ENCODE results near the gene TIPRL. TPM values are rescaled to one million over a fixed set of nuclear protein-coding genes. Genes with fewer than 3 reads are reported as not detected.

The TIPRL gene
- polyA plus RNA-seq, 1 donor = 35.3 TPM

DNA sequence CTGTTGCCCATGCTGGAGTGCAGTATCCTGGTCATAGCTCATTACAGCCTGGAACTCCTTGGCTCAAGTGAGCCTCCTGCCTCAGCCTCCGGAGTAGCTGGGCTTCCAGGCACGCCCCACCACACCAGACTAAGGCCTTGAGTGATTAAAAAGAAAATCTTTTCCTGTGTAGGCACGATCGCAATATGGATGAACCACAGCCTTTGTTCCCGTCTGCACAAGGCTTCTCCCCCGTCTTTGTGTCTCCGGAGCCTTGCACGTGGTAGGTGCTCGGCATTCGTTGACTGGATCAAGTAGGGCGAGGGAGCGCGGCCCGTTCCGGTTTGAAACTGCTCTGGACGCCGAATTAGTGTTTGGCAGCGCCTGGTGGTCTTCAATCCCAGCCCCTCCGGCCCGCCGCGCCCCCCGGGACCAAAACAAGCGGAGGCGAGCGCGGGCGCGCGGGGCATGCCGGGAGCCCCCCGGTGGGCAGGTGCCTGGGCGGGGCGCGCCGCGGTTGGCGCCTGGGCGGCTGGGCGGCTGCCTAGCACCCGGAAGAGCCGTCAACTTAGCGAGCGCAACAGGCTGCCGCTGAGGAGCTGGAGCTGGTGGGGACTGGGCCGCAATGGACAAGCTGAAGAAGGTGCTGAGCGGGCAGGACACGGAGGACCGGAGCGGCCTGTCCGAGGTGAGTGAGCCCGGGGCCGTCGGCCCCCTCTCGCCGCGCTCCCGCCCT lies 46.9 kb downstream of the TIPRL start, which contains the start of gene SFT2D2:
TSS of gene SFT2D2 (plus strand) at position 529 of the 715 bp plus-strand sequence. CDS start at position 605, 76 bp downstream.
- H3K36me3 ChIP-seq (ENCODE audit: control insufficient read depth, insufficient read depth, low read length) = peaks cover 9% of the 10 kb centered on the region
- peaks cover 18% of the 10 kb centered on the region for H3K4me1 ChIP-seq (ENCODE audit: control insufficient read depth, insufficient read depth, low read length)
- H3K27ac ChIP-seq (ENCODE audit: low read length) = peak within 1 kb of the TSS; percentile 64
- peak; percentile 76 to 92 for DNase-seq
- H3K9me3 ChIP-seq (ENCODE audit: control insufficient read depth, low read depth, low read length) = no peaks in the 10 kb centered on the region
- H3K27me3 ChIP-seq (ENCODE audit: control insufficient read depth, insufficient read depth, low read length) = no peaks in the 10 kb centered on the region
- WGBS (ENCODE audit: insufficient coverage, low lambda C conversion rate) = no CpG with 5 or more reads among the region's 58 CpGs
- peak within 1 kb of the TSS; percentile 95 for H3K4me3 ChIP-seq (ENCODE audit: low read length)

DNA sequence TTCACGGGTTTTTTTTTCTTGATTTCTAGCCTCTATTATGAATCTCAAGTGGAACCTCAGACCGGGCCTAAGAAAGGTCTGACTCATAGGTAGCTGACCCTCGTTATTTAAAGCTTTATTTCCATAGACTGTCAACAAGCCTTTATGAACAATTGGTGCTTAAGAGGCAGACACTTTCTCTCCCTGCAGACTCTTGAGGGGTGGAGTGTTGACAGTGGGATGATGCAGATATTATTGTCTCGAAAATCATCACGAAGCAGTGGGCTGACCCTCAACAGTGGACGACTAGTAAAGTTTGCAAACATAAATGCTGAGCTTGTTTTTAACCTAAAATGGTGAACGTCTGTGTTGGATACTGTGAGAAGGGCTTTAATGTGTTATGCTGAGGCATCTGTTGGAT lies 48.9 kb downstream of the TIPRL start:
- H3K36me3 ChIP-seq (ENCODE audit: control insufficient read depth, insufficient read depth, low read length) = peaks cover 22% of the 10 kb centered on the region
- H3K27me3 ChIP-seq (ENCODE audit: control insufficient read depth, insufficient read depth, low read length) = no peaks in the 10 kb centered on the region
- H3K27ac ChIP-seq (ENCODE audit: low read length) = no peak overlapping the region
- DNase-seq = no peak
- WGBS (ENCODE audit: insufficient coverage, low lambda C conversion rate) = 68% methylated on average over 3 of the region's 7 CpGs
- peaks cover 23% of the 10 kb centered on the region for H3K4me1 ChIP-seq (ENCODE audit: control insufficient read depth, insufficient read depth, low read length)
- H3K9me3 ChIP-seq (ENCODE audit: control insufficient read depth, low read depth, low read length) = no peaks in the 10 kb centered on the region
- no peak overlapping the region for H3K4me3 ChIP-seq (ENCODE audit: low read length)

DNA sequence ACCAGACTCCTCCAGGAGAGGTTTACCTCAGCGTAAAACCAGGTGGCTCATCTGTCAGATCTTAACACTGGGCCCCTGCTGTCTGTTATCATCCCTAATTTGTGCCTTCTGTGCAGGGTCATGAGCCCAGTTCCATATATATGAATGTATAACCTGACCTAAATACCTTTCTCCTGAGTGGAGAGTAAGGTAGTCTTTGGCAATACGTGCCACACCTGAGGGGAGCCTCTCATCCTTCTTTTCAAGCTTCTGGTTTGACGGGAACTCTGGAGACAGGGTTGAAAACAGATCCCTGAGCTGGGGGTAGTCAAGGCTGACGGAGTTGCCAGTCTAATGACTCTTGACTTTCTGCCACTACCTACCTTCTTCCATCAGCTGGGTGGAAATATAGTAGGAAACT lies 51.1 kb downstream of the TIPRL start:
- peaks cover 19% of the 10 kb centered on the region for H3K4me1 ChIP-seq (ENCODE audit: control insufficient read depth, insufficient read depth, low read length)
- no peak for DNase-seq
- no peak overlapping the region for H3K27ac ChIP-seq (ENCODE audit: low read length)
- H3K9me3 ChIP-seq (ENCODE audit: control insufficient read depth, low read depth, low read length) = no peaks in the 10 kb centered on the region
- H3K27me3 ChIP-seq (ENCODE audit: control insufficient read depth, insufficient read depth, low read length) = no peaks in the 10 kb centered on the region
- H3K4me3 ChIP-seq (ENCODE audit: low read length) = no peak overlapping the region
- peaks cover 40% of the 10 kb centered on the region for H3K36me3 ChIP-seq (ENCODE audit: control insufficient read depth, insufficient read depth, low read length)
- WGBS (ENCODE audit: insufficient coverage, low lambda C conversion rate) = no CpG with 5 or more reads among the region's 4 CpGs

DNA sequence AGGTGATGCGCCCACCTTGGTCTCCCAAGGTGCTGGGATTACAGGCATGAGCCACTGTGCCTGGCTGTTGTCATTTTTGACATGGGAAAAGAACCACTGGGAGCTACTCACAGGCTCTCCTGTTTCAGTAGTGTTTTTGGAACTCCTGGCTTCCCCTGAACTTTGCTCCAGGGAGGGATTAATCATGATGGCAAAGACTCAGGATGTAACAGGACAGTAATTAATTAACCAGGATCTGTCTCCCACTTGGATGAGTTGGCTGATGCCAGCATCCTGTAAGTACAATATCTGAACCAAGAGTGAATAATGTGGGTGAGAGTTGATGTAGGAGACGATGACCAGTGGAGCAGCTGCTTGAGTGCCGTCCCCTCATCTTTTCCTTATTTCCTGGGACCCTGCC lies 51.9 kb downstream of the TIPRL start:
- Histone ChIP-seq H3K4me3 (ENCODE audit: low read length) (no peak overlapping the region), H3K27me3 (ENCODE audit: control insufficient read depth, insufficient read depth, low read length) (no peaks in the 10 kb centered on the region), H3K36me3 (ENCODE audit: control insufficient read depth, insufficient read depth, low read length) (peaks cover 44% of the 10 kb centered on the region), H3K4me1 (ENCODE audit: control insufficient read depth, insufficient read depth, low read length) (peaks cover 19% of the 10 kb centered on the region), H3K9me3 (ENCODE audit: control insufficient read depth, low read depth, low read length) (no peaks in the 10 kb centered on the region), H3K27ac (ENCODE audit: low read length) (no peak overlapping the region)
- no peak for DNase-seq
- no CpG with 5 or more reads among the region's 3 CpGs for WGBS (ENCODE audit: insufficient coverage, low lambda C conversion rate)

DNA sequence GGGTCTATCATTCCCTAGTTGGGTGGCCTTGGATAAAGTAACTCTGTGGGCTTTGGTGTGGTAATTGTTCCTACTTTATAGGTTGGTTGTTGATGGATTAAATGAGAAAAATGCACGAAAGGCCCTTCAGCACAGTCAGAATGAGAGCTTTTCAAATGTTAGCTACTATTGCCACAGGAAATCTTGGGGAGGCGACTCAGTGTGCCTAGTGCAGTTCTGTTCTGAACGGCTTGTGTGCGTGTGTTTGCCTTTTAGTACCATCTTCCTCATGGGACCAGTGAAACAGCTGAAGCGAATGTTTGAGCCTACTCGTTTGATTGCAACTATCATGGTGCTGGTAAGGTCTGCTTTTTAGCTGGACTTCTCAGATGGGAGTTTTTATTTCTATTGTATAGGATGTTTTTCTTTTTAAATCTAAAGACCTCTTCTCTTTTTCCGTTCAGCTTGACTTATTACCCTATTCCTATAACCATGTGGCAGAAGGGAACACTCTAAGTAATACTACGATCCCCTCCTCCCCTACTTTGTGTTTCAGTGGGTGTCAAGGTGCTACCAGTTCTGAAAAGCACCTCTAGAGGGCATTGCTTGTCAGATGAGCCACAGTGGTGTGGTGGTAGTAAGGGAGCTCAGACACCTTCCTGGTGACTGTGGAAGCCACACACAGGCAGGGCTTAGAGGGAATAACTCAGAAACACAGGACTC lies 56.2 kb downstream of the TIPRL start:
- Histone ChIP-seq H3K27me3 (ENCODE audit: control insufficient read depth, insufficient read depth, low read length) (no peaks in the 10 kb centered on the region), H3K4me1 (ENCODE audit: control insufficient read depth, insufficient read depth, low read length) (peaks cover 19% of the 10 kb centered on the region), H3K4me3 (ENCODE audit: low read length) (no peak overlapping the region), H3K9me3 (ENCODE audit: control insufficient read depth, low read depth, low read length) (no peaks in the 10 kb centered on the region), H3K36me3 (ENCODE audit: control insufficient read depth, insufficient read depth, low read length) (peaks cover 64% of the 10 kb centered on the region), H3K27ac (ENCODE audit: low read length) (no peak overlapping the region)
- WGBS (ENCODE audit: insufficient coverage, low lambda C conversion rate) = 80% methylated on average over 1 of the region's 8 CpGs
- peak; percentile 15 to 44 for DNase-seq

DNA sequence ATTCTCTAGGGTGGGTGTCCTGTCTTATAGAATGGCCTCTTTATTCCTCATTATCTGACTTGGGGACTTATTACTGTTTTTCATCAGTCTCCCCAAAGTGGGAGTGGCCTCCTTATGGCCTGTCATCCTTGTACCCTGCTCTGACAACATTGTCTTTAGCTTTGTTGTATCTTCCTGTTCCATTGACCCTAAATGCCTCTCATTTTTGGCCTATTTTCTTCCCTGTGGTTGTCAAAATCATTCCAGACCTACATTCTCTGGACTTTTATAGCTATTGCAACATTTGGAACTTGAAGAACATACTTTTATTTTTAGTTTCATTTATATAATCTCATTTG lies 56.8 kb downstream of the TIPRL start:
- H3K36me3 ChIP-seq (ENCODE audit: control insufficient read depth, insufficient read depth, low read length) = peaks cover 65% of the 10 kb centered on the region
- H3K27ac ChIP-seq (ENCODE audit: low read length) = no peak overlapping the region
- H3K9me3 ChIP-seq (ENCODE audit: control insufficient read depth, low read depth, low read length) = no peaks in the 10 kb centered on the region
- no peak overlapping the region for H3K4me3 ChIP-seq (ENCODE audit: low read length)
- peak in 1 of 2 donors; percentile 18 for DNase-seq
- no peaks in the 10 kb centered on the region for H3K27me3 ChIP-seq (ENCODE audit: control insufficient read depth, insufficient read depth, low read length)
- H3K4me1 ChIP-seq (ENCODE audit: control insufficient read depth, insufficient read depth, low read length) = peaks cover 16% of the 10 kb centered on the region

DNA sequence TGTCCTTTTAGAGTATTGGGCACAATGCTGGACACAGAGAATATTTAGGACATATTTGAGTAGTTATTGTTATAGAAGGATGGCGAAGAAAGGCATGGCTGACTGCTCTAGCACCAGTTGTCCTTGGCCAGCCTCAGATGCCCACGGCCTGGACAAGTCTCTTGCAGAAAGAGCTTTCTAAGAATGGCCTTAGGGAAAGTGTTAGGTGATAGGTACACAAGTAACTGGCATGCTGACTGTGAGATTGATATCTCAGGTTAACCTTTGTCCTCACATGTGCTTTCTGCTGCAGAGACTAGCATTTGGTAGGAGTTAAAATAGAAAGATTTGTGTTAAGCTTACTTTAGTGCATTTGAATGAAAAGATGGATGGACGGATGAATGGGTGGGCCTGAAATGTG lies 57.2 kb downstream of the TIPRL start:
- Histone ChIP-seq H3K27ac (ENCODE audit: low read length) (no peak overlapping the region), H3K4me3 (ENCODE audit: low read length) (no peak overlapping the region), H3K4me1 (ENCODE audit: control insufficient read depth, insufficient read depth, low read length) (peaks cover 12% of the 10 kb centered on the region), H3K36me3 (ENCODE audit: control insufficient read depth, insufficient read depth, low read length) (peaks cover 65% of the 10 kb centered on the region), H3K9me3 (ENCODE audit: control insufficient read depth, low read depth, low read length) (no peaks in the 10 kb centered on the region), H3K27me3 (ENCODE audit: control insufficient read depth, insufficient read depth, low read length) (no peaks in the 10 kb centered on the region)
- no CpG with 5 or more reads among the region's 3 CpGs for WGBS (ENCODE audit: insufficient coverage, low lambda C conversion rate)
- DNase-seq = peak; percentile 24 to 30

DNA sequence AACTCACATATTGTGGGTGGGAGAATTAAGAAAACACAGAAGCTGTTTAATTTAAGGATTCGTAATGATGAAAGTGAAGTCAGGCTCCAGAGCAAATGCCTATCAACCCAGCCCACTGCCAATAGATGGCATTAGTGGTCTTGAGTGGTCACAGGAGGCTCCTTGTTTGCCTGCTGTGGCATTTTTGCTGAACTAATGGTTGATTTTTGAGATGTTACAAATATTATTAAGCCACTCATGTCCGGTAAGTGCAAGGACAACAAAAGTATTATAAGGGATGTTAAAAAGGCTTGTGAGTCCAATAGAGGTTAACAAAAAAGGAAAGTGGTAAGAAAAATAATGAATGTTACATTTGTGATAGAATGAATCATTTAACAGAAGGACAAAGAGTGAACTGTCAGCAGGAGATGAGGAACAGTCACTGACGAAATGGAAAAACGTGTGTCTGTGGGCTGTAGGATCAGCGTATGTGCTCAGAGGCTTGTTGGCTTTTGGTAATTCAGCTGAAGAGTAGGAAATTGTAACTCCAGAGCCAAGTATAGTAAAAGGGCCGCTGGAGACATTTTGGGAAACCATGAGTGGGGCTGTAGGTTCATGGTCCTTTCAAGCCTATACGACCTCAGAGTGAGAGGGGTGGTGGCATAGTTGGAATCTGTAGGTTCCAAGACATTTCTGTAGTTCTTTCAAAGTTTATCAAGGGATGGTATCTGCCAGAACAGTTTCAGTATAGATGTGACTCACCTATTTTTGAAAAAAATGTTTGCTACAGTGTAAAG lies 58.3 kb downstream of the TIPRL start:
- Histone ChIP-seq H3K4me3 (ENCODE audit: low read length) (no peak overlapping the region), H3K9me3 (ENCODE audit: control insufficient read depth, low read depth, low read length) (no peaks in the 10 kb centered on the region), H3K36me3 (ENCODE audit: control insufficient read depth, insufficient read depth, low read length) (peaks cover 62% of the 10 kb centered on the region), H3K4me1 (ENCODE audit: control insufficient read depth, insufficient read depth, low read length) (peaks cover 10% of the 10 kb centered on the region), H3K27me3 (ENCODE audit: control insufficient read depth, insufficient read depth, low read length) (no peaks in the 10 kb centered on the region), H3K27ac (ENCODE audit: low read length) (no peak overlapping the region)
- 87% methylated on average over 4 of the region's 7 CpGs for WGBS (ENCODE audit: insufficient coverage, low lambda C conversion rate)
- DNase-seq = no peak

DNA sequence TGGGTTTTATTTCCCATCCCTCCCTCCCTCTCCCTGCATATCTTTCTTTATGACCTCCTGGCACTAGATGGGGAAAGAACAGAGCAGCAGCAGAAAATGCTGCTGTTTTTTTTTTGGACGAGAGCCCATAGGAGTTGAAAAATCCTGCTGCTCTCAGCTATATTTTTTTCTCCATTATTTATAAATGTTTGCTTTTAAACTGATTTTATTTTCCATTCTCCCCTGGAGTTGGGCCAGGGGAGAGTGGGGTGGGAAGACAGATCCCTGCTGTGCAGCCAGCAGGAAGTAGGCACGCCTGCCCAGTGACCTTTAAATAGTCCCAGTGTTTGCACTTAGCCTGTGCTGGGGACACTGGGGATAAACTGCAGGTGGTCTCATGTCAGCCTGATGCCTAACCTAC lies 64.4 kb downstream of the TIPRL start:
- Histone ChIP-seq H3K27me3 (ENCODE audit: control insufficient read depth, insufficient read depth, low read length) (no peaks in the 10 kb centered on the region), H3K4me3 (ENCODE audit: low read length) (no peak overlapping the region), H3K27ac (ENCODE audit: low read length) (no peak overlapping the region), H3K9me3 (ENCODE audit: control insufficient read depth, low read depth, low read length) (no peaks in the 10 kb centered on the region), H3K36me3 (ENCODE audit: control insufficient read depth, insufficient read depth, low read length) (peaks cover 58% of the 10 kb centered on the region), H3K4me1 (ENCODE audit: control insufficient read depth, insufficient read depth, low read length) (no peaks in the 10 kb centered on the region)
- DNase-seq = no peak
- WGBS (ENCODE audit: insufficient coverage, low lambda C conversion rate) = no CpG with 5 or more reads among the region's 2 CpGs

DNA sequence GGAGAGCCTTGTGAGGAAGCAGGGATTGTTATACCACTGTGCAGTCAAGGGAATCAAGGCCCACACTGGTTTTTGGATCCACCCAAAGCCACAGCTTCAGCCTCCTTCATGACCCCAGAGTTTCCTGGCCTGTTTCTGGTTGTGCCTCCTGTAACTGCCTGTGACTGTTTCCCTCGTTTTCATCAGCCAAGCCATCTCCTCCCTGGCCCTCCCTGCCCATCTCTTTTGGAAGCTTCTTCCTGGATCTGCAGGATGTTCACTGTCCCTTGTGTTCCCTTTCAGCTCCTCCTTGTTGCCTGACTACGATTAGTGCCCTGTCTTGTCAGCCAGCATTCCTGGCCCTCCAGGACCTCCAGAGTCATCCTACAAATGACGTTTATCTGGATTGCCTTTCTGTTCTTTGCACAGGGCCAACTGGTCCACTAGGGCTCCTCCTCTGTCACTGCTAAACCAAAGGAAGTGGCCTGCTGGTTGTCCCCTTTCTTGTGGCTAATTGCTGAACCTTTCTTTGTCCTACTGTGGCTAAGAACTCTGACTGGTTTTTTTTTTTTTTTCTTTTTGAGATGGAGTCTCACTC lies 65.0 kb downstream of the TIPRL start:
- H3K9me3 ChIP-seq (ENCODE audit: control insufficient read depth, low read depth, low read length) = no peaks in the 10 kb centered on the region
- H3K4me3 ChIP-seq (ENCODE audit: low read length) = no peak overlapping the region
- H3K4me1 ChIP-seq (ENCODE audit: control insufficient read depth, insufficient read depth, low read length) = no peaks in the 10 kb centered on the region
- no peak overlapping the region for H3K27ac ChIP-seq (ENCODE audit: low read length)
- WGBS (ENCODE audit: insufficient coverage, low lambda C conversion rate) = no CpG with 5 or more reads among the region's 3 CpGs
- DNase-seq = no peak
- peaks cover 53% of the 10 kb centered on the region for H3K36me3 ChIP-seq (ENCODE audit: control insufficient read depth, insufficient read depth, low read length)
- no peaks in the 10 kb centered on the region for H3K27me3 ChIP-seq (ENCODE audit: control insufficient read depth, insufficient read depth, low read length)

All from large intestine (tissue), 3 donors.